ENCODE results near the gene PKNOX2.

- TF ChIP-seq, protein P1, sequence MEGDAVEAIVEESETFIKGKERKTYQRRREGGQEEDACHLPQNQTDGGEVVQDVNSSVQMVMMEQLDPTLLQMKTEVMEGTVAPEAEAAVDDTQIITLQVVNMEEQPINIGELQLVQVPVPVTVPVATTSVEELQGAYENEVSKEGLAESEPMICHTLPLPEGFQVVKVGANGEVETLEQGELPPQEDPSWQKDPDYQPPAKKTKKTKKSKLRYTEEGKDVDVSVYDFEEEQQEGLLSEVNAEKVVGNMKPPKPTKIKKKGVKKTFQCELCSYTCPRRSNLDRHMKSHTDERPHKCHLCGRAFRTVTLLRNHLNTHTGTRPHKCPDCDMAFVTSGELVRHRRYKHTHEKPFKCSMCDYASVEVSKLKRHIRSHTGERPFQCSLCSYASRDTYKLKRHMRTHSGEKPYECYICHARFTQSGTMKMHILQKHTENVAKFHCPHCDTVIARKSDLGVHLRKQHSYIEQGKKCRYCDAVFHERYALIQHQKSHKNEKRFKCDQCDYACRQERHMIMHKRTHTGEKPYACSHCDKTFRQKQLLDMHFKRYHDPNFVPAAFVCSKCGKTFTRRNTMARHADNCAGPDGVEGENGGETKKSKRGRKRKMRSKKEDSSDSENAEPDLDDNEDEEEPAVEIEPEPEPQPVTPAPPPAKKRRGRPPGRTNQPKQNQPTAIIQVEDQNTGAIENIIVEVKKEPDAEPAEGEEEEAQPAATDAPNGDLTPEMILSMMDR (conservative IDR thresholded peaks at IDR 0.05): no peak
- no peak for TF ChIP-seq ZFX (IDR thresholded peaks at IDR 0.05)
Measured at GRCh38 chr11:125465255-125465654, 300.7 kb downstream of the PKNOX2 start.

Data from C4-2B (cell line).